Measurements from ENCODE around the gene ATG9B.
A peak's percentile ranks its signal among the peaks of the same experiment; 100 is the strongest.
"Not testable (repeated sequence)": the region's sequence is repeated elsewhere in the genome, so short reads cannot be mapped to it uniquely, and the experiment has no call there.

Gene ATG9B

DNA sequence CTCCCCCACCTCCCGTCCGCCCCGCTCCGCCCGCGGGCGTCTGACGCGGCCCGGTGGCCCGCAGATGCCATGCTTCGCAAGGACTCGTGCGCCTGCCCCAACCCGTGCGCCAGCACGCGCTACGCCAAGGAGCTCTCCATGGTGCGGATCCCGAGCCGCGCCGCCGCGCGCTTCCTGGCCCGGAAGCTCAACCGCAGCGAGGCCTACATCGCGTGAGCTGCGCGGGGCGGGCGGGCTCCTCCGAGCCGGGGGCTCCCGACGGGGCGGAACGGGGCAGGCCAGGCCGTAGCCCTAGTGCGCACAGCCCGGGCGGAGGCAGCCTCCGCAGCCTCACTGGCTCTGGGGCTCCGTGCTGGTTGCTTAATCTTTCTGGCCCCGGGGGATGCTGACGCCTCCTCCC is 26.8 kb upstream of the ATG9B start:
- no peak overlapping the region for H3K27ac Mint-ChIP-seq
- no peak overlapping the region for H3K4me3 Mint-ChIP-seq
- peaks cover 38% of the 10 kb centered on the region for H3K4me1 Mint-ChIP-seq (ENCODE audit: low read depth)
- H3K9me3 Mint-ChIP-seq = no peaks in the 10 kb centered on the region
- H3K27me3 Mint-ChIP-seq = peaks cover 31% of the 10 kb centered on the region
- intact Hi-C loops (cut with micrococcal nuclease) = loop anchor here (10.0 kb wide), 1 partner anchor 64 kb away; no protein-coding TSS in a partner anchor
- peaks cover 40% of the 10 kb centered on the region for H3K36me3 Mint-ChIP-seq (ENCODE audit: low read depth)

DNA sequence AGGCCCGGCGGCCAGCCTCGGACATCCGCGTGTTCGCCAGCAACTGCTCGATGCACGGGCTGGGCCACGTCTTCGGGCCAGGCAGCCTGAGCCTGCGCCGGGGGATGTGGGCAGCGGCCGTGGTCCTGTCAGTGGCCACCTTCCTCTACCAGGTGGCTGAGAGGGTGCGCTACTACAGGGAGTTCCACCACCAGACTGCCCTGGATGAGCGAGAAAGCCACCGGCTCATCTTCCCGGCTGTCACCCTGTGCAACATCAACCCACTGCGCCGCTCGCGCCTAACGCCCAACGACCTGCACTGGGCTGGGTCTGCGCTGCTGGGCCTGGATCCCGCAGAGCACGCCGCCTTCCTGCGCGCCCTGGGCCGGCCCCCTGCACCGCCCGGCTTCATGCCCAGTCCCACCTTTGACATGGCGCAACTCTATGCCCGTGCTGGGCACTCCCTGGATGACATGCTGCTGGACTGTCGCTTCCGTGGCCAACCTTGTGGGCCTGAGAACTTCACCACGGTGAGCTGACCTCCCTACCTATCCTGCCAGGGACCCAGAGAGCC is 24.7 kb upstream of the ATG9B start:
- Mint-ChIP-seq H3K27ac (no peak overlapping the region), H3K9me3 (no peaks in the 10 kb centered on the region), H3K36me3 (ENCODE audit: low read depth) (peaks cover 42% of the 10 kb centered on the region), H3K4me1 (ENCODE audit: low read depth) (peaks cover 30% of the 10 kb centered on the region), H3K4me3 (no peak overlapping the region), H3K27me3 (peaks cover 31% of the 10 kb centered on the region)
- intact Hi-C loops (cut with micrococcal nuclease) = no loop called here

DNA sequence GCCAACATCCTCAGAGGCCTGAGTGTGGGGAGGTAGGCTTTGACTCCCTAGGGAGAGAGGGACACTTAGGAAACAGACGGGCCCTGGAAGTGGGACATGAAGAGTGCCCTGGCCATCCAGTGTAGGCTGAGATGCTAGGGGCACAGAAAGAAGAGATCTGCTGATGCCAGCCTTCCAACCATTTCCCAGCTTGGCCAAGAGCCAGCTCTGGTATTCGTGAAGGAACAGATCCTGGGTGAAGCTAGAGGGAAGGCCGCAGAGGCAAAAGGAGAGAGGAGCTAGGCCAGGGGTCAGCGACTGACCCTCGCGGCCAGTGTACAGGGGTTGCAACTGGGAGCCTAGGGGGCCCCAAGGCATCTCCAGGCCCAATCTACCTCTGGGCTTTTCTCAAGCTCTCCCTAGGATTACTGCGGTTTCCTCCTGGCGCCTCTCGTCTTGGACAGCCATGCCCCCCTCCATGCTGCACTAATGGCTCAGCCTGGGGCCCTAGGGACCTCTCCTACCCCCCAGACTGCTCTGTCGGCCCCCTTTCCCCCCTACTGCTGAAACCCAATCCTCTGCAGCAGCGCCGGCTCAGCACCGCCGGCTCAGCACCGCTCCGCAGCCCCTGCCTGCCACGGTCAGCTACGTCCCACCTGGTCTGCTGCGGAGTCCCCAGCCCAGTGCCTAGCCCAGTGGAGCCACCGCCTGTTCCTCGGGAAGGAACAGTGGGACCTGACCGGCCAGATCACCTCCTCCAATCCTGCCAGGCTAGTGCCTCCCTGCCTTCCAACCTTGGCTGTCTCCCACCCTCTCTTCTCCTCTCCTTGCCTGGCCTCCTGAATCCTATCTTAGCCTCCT is 23.9 kb upstream of the ATG9B start, which contains the start of gene ASIC3:
Gene ASIC3 (plus strand): TSS at position 556 of the 840 bp plus-strand sequence. CDS start 355 bp downstream, outside the sequence.
- peaks cover 42% of the 10 kb centered on the region for H3K36me3 Mint-ChIP-seq (ENCODE audit: low read depth)
- peaks cover 31% of the 10 kb centered on the region for H3K27me3 Mint-ChIP-seq
- no peak within 1 kb of the TSS for H3K27ac Mint-ChIP-seq
- peaks cover 22% of the 10 kb centered on the region for H3K4me1 Mint-ChIP-seq (ENCODE audit: low read depth)
- intact Hi-C loops (cut with micrococcal nuclease) = no loop called here
- H3K4me3 Mint-ChIP-seq = no peak within 1 kb of the TSS
- no peaks in the 10 kb centered on the region for H3K9me3 Mint-ChIP-seq

DNA sequence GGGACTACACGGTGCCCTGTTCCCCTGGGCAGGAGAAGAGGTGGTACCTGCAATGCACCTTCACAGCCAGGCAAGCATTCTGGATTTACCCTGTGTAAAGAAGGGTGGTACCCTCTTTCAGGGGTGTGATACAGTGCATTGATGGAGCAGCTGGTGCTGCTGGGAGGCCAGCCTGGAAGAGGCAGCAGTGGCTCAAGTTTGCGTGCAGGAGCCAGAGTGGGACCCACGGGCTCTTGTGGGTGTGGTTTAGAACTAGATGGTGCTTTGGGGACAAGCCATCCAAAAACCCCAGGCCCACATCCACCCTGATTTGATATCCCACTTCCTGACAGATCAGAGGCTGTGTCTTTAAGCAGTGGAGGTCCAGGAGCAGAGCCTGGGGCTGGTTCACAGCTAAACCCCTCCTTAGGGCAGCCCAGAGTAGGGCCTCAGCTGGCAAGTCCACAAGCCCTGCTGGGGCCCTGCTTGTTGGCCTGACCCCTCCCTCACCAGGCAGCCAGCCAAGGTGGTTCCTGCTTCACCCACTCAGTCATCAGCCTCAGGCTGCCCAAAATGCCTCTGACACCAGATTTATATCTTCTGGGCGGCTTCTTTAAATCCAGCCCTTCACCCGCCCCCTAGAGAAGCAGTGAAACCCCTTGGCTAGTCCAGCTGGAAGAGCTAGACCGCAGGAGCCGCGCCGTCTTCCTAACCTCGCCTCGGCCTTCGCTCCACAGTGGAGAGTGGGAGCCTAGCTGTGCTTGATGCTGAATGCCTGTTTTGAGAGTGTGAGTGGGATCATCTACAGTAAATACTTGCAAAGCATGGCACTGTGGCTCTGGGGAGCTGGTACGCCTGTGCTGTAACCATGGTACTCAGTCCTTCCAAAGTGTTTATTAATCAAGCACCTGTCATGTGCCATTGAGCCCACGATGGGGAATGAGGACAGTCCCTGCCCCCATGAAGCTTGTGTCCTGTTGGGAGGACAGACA is 22.6 kb upstream of the ATG9B start:
- H3K27ac Mint-ChIP-seq = no peak overlapping the region

DNA sequence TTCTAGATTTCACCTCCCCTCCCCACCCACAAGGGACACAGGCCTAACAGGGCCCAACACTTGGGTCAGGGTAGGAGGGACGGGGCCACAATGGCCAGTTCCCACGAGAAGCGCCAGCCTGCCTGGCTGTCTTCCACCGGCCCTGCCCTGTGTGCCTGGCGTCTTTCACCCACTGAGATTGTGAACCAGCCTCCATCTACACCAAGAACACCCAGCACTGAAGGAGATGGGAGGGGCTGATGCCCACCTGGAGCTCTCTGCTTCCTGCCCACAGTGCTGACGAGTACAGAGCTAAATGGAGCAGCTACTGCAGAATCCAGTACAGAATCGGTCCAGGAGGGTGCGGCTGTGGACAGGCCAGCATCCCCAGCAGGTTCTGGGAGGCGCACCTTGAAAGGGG is 21.7 kb upstream of the ATG9B start:
- Mint-ChIP-seq H3K4me3 (no peak overlapping the region), H3K9me3 (no peaks in the 10 kb centered on the region), H3K27ac (no peak overlapping the region), H3K27me3 (peaks cover 28% of the 10 kb centered on the region), H3K36me3 (ENCODE audit: low read depth) (peaks cover 51% of the 10 kb centered on the region), H3K4me1 (ENCODE audit: low read depth) (peaks cover 12% of the 10 kb centered on the region)
- intact Hi-C loops (cut with micrococcal nuclease) = no loop called here

More for the DNA sequence above, 22.6 kb upstream of the ATG9B start:
- peaks cover 12% of the 10 kb centered on the region for H3K4me1 Mint-ChIP-seq (ENCODE audit: low read depth)
- H3K27me3 Mint-ChIP-seq = peaks cover 31% of the 10 kb centered on the region
- intact Hi-C loops (cut with micrococcal nuclease) = no loop called here
- no peaks in the 10 kb centered on the region for H3K9me3 Mint-ChIP-seq
- no peak overlapping the region for H3K4me3 Mint-ChIP-seq
- H3K36me3 Mint-ChIP-seq (ENCODE audit: low read depth) = peaks cover 47% of the 10 kb centered on the region

DNA sequence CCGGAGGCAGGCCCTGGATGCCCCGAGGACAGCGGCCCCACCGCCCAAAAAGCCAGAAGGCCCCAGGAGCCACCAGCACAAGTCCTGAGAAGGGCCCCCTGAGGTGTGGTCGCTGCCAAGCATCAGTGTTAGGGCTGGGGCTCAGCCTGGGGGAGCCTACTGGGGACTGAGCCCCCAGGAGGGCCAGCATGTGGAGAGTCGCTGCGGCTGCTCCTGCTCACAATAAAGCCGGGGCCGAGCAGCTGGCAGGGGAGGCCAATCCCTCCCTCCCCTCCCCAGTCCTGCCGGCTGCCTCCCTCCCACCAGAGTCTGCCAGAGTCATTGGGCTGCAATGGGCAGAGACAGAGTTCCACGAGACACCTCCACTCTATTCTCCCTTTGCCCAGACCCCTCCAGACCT is 21.0 kb upstream of the ATG9B start:
- Mint-ChIP-seq H3K27me3 (peaks cover 23% of the 10 kb centered on the region), H3K4me3 (no peak overlapping the region), H3K36me3 (ENCODE audit: low read depth) (peaks cover 51% of the 10 kb centered on the region), H3K27ac (no peak overlapping the region), H3K9me3 (no peaks in the 10 kb centered on the region), H3K4me1 (ENCODE audit: low read depth) (peaks cover 14% of the 10 kb centered on the region)
- intact Hi-C loops (cut with micrococcal nuclease) = no loop called here

DNA sequence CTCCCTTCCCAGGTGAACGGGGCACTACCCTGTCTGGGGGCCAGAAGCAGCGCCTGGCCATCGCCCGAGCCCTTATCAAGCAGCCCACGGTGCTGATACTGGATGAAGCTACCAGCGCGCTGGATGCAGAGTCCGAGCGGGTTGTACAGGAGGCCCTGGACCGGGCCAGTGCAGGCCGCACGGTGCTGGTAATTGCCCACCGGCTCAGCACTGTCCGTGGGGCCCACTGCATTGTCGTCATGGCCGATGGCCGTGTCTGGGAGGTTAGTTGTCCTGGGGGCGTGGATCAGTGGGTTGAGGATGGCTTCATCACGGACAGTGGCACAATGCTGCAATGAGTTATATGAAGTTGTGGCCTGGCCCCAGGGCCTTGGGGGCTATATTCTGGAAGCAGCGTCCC is 19.7 kb upstream of the ATG9B start:
- no peak overlapping the region for H3K27ac Mint-ChIP-seq
- H3K4me1 Mint-ChIP-seq (ENCODE audit: low read depth) = peaks cover 27% of the 10 kb centered on the region
- no peaks in the 10 kb centered on the region for H3K9me3 Mint-ChIP-seq
- peaks cover 10% of the 10 kb centered on the region for H3K27me3 Mint-ChIP-seq
- H3K36me3 Mint-ChIP-seq (ENCODE audit: low read depth) = peaks cover 51% of the 10 kb centered on the region
- no peak overlapping the region for H3K4me3 Mint-ChIP-seq
- intact Hi-C loops (cut with micrococcal nuclease) = no loop called here

DNA sequence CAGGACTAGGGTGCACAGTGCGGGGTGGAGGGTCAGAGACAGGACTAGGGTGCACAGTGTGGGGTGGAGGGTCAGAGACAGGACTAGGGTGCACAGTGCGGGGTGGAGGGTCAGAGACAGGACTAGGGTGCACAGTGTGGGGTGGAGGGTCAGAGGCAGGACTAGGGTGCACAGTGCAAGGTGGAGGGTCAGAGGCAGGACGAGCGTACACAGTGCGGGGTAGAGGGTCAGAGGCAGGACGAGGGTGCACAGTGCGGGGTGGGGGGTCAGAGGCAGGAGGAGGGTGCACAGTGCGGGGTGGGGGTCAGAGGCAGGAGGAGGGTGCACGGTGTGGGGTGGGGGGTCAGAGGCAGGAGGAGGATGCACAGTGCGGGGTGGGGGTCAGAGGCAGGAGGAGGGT is 19.2 kb upstream of the ATG9B start:
- H3K4me1 Mint-ChIP-seq (ENCODE audit: low read depth) = peaks cover 32% of the 10 kb centered on the region
- H3K9me3 Mint-ChIP-seq; H3K27me3 Mint-ChIP-seq; H3K27ac Mint-ChIP-seq; H3K4me3 Mint-ChIP-seq; intact Hi-C loops (cut with micrococcal nuclease): not testable (repeated sequence)
- H3K36me3 Mint-ChIP-seq (ENCODE audit: low read depth) = peaks cover 51% of the 10 kb centered on the region

DNA sequence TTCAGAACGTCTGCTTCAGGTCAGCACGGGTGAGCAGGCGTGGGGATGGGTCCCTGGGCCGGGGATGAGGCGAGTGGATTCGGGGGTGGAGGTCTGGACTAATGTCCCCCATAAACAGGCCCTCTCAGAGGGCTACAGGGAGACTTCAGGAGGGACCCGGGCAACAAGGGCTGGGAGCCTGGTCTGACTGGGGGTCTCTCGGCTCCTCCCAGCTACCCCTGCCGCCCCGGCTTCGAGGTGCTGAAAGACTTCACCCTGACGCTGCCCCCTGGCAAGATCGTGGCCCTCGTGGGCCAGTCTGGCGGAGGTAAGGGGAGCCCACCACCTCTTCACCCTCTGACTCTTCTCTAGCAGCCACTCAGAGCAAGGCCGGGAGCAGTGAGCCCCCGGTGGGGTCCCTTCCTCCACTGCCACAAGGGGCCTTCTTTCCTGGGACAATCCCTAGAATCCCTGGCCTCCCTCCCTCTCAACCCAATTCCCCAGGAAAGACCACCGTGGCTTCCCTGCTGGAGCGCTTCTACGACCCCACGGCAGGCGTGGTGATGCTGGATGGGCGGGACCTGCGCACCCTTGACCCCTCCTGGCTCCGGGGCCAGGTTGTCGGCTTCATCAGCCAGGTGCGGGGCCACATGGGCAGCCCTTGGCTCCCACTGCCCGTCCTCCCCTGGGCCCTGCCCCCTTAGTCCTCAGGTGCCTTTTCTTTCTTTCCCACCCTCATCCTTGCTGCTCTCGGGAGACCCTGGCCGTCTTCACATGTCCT is 16.5 kb upstream of the ATG9B start:
- Mint-ChIP-seq H3K4me3 (no peak overlapping the region), H3K27ac (no peak overlapping the region), H3K4me1 (ENCODE audit: low read depth) (peaks cover 23% of the 10 kb centered on the region), H3K9me3 (no peaks in the 10 kb centered on the region), H3K36me3 (ENCODE audit: low read depth) (peaks cover 71% of the 10 kb centered on the region), H3K27me3 (no peaks in the 10 kb centered on the region)
- intact Hi-C loops (cut with micrococcal nuclease) = no loop called here

DNA sequence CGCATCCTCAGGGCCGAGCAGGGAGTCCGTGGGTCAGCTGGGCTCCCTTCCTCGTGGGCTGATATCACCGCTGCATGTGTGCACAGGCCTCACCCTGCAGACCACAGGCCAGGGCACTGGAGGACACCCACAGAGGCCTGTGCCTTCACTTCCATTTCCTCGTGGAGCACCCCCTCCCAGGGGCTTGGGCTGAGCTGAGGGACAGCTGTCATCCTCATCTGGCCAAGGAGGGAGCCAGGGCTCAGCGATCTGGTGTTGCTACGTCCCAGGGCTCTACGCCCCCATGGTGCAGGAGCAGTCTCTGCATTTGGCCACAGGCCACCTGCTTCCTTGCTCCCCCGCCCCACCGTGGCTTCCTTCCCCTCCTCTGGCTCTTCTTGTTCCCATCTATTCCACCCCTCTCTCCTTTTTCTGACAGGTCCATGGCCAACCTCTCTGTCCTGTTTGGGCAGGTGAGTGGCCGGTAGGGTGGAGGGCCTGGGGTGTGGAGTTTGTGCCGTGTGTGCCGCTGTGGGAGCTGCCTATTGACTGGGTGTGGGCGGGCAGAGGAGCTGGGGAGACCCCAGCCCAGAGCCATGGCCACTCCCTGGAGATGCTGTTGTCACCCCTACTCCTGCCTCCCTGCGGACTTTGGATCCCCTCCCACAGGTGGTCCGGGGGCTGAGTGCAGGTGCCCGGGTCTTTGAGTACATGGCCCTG is 15.7 kb upstream of the ATG9B start:
- H3K27ac Mint-ChIP-seq = no peak overlapping the region
- H3K27me3 Mint-ChIP-seq = no peaks in the 10 kb centered on the region
- H3K9me3 Mint-ChIP-seq = no peaks in the 10 kb centered on the region
- peaks cover 29% of the 10 kb centered on the region for H3K4me1 Mint-ChIP-seq (ENCODE audit: low read depth)
- intact Hi-C loops (cut with micrococcal nuclease) = no loop called here
- H3K4me3 Mint-ChIP-seq = no peak overlapping the region
- H3K36me3 Mint-ChIP-seq (ENCODE audit: low read depth) = peaks cover 71% of the 10 kb centered on the region

DNA sequence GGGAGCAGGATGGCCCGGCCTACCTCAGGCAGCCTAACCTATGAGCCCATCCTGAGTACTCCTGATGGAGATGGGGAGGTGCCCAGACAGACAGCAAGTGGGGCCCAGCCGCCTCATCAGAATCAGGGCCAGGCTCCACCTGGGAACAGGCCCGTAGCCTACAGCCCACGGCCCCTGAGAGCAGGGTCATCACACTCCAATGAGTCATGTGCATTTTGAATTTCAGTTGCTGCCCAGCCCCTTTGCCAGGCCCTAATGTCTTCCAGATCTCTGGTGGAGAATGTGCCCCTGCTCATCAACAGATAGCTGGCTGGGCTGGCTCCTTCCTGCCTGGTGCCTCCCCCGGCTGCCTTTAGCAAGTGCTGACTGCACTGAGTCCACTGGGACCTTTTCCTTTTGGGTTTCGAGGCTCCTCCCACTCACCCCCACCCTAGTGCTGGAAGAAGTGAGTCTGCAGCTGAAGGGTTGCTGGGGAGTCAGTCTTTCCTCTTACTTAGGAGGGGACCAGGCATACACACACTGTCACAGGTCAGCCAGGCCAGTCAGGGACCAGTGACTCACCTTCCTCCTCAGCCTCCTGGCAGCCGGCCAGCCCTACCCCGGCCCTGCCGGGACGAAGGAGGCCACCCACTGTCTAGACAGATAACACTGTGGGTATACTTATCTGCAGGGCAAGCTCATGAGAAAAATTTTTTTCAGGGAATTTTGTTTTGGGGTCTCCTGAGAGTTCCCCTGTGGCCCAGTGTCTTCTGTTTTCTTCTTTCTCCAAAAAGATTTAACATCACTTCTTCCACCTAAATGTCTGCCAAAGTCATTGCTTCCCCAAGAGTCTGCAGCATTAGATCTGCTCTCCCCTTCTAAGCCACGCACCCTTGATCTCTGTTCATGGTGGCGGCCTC is 14.9 kb upstream of the ATG9B start:
- Mint-ChIP-seq H3K4me3 (no peak overlapping the region), H3K9me3 (no peaks in the 10 kb centered on the region), H3K27ac (peak overlapping the region; percentile 16), H3K36me3 (ENCODE audit: low read depth) (peaks cover 71% of the 10 kb centered on the region), H3K27me3 (no peaks in the 10 kb centered on the region), H3K4me1 (ENCODE audit: low read depth) (peaks cover 36% of the 10 kb centered on the region)
- intact Hi-C loops (cut with micrococcal nuclease) = no loop called here

DNA sequence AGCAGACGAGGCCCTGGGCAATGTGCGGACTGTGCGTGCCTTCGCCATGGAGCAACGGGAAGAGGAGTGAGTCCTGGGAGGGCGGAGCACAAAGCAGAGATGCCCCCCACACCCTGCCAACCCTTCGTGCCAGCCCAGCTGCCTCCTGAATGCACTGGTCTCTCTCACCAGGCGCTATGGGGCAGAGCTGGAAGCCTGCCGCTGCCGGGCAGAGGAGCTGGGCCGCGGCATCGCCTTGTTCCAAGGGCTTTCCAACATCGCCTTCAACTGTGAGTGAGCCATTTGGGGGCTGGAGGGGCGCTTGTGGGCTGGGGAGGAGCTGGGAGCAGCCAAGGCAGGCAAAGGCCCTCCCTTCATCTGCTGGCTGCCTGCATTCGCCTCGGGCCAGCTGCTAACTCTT is 11.6 kb upstream of the ATG9B start:
- intact Hi-C loops (cut with micrococcal nuclease) = no loop called here
- no peak overlapping the region for H3K4me3 Mint-ChIP-seq
- peaks cover 59% of the 10 kb centered on the region for H3K36me3 Mint-ChIP-seq (ENCODE audit: low read depth)
- H3K27me3 Mint-ChIP-seq = no peaks in the 10 kb centered on the region
- H3K9me3 Mint-ChIP-seq = no peaks in the 10 kb centered on the region
- no peak overlapping the region for H3K27ac Mint-ChIP-seq
- peaks cover 61% of the 10 kb centered on the region for H3K4me1 Mint-ChIP-seq (ENCODE audit: low read depth)
